Pancreas (tissue), 10 donors: ENCODE data around the gene SEC22C. TPM values are rescaled to one million over a fixed set of nuclear protein-coding genes. Genes with fewer than 3 reads are reported as not detected.
A peak's percentile ranks its signal among the peaks of the same experiment; 100 is the strongest.

Source experiments
- ATAC-seq, 4 donors: fragments of 200-7000 bp; cut with Tn5 transposase; one replicate each; pipeline versions ENCODE4 v1.8.0 to v1.9.1; 2020; ENCODE audit warnings: mild to moderate bottlenecking in 4 of 4, moderate library complexity in 4 of 4
- DNase-seq, 6 donors: peaks; one replicate each; pipeline ENCODE4 v3.0.0-alpha.2; 2020
- FAIRE-seq: peaks from 2 replicates; lab custom pipeline; 2012; peaks lifted over from hg19 to GRCh38; lab: Jason Lieb, UNC
- H3K27ac ChIP-seq, 4 donors: fragments of 200-600 bp; sonication (generic); 1 replicate in 3 of 4; 2 replicates in 1 of 4; pipeline versions ENCODE4 v1.5.0 to v1.8.0; 2020
- H3K27me3 ChIP-seq, 4 donors: fragments of 200-600 bp; one replicate each; pipeline ENCODE4 v1.8.0; 2021
- H3K36me3 ChIP-seq, 3 donors: fragments of 200-600 bp; sonication (generic) in 1 of 3; one replicate each; pipeline versions ENCODE4 v1.5.0 to v1.8.0; 2020 to 2021
- H3K4me1 ChIP-seq, 3 donors: fragments of 200-600 bp; one replicate each; pipeline ENCODE4 v1.8.0; 2021
- H3K4me3 ChIP-seq, 4 donors: fragments of 200-600 bp; sonication (generic) in 2 of 4; one replicate each; pipeline versions ENCODE4 v1.5.0 to v1.8.0; 2020 to 2021
- H3K9me3 ChIP-seq, 4 donors: fragments of 200-600 bp; one replicate each; pipeline ENCODE4 v1.8.0; 2021
- CTCF ChIP-seq, 4 donors: fragments of 200-600 bp; sonication (generic) in 3 of 4; IDR thresholded peaks; one replicate each; pipeline versions ENCODE4 v1.5.0 to v1.8.0; 2021; ENCODE audit warnings: antibody characterized with exemption in 4 of 4
- WGBS, 2 donors: extraction: QIAGEN DNeasy Blood & Tissue Kit; methylation state at CpG; one replicate each; pipeline ENCODE4 v1.1.7; 2013; 5-methylcytosine and 5-hydroxymethylcytosine counted together
- intact Hi-C, 3 donors: fragments of 100-400 bp; cut with DNase I; formaldehyde crosslinking; loops; one replicate each; pipeline versions ENCODE4 v1.11.1 to v1.14.2; 2022
- polyA plus RNA-seq, 2 donors: library from polyadenylated mRNA; stranded (reverse); fragments of 200-250 nt; gene quantifications; one replicate each; pipeline ENCODE4 v1.2.3, GENCODE V29; 2013
- total RNA-seq, 6 donors: library from RNA; stranded (reverse); fragmentation: NEBNext Ultra II Directional in 4 of 6; extraction: Animal tissue kit (Norgen Biotek cat#: 25700) in 4 of 6; gene quantifications; one replicate each; pipeline versions ENCODE4 v1.2.1 to v1.2.4, GENCODE V29; 2021 to 2023
- donor health status: healthy with polysubstance abuse.
- donor health status: DM: no; HTN: no; CAD: no; lungs with moderate emphysema.
- donor health status: DM: no; HTN: no; CAD: no.
- donor health status: control.
- donor health status: control.
- donor health status: Bipolar disorder and iron deficiency.
- donor health status: DM: yes; HTN: yes; CAD: no.
- donor health status: DM: no; HTN: no; CAD: no.
- donor health status: DM: no; HTN: no; CAD: no.
- donor health status: DM: yes; HTN: yes; CAD: no.

Gene SEC22C
- total and polyA plus RNA-seq, 8 donors = 12.0 to 26.1 (median 21.7) TPM

GRCh38 chr3:42520906-42521305 lies 60.9 kb downstream of the SEC22C start:
- no peak for TF ChIP-seq CTCF (IDR thresholded peaks at IDR 0.05)
- FAIRE-seq (no peak), ATAC-seq (no peak), DNase-seq (no peak)
- 89 to 94% methylated on average over 4 of the region's 4 CpGs for WGBS, 2 donors
- intact Hi-C loops = loop anchor here in 1 of 3 donors (10.0 kb wide), 1 partner anchor 266 kb away; no protein-coding TSS in a partner anchor
- H3K4me3 ChIP-seq = no peak overlapping the region
- no peak overlapping the region for H3K27ac ChIP-seq
- H3K4me1 ChIP-seq = no peaks in the 10 kb centered on the region
- no peaks in the 10 kb centered on the region for H3K36me3 ChIP-seq
- no peaks in the 10 kb centered on the region for H3K27me3 ChIP-seq
- no peaks in the 10 kb centered on the region for H3K9me3 ChIP-seq

- no peak for TF ChIP-seq CTCF (IDR thresholded peaks at IDR 0.05)
- H3K4me3 ChIP-seq = no peak overlapping the region
- no peaks in the 10 kb centered on the region for H3K4me1 ChIP-seq
- ATAC-seq = no peak
- no peak for FAIRE-seq
- no peaks in the 10 kb centered on the region for H3K36me3 ChIP-seq
- H3K9me3 ChIP-seq = no peaks in the 10 kb centered on the region
- H3K27ac ChIP-seq = no peak overlapping the region
- peak in 1 of 6 donors; percentile 4 for DNase-seq
- no peaks in the 10 kb centered on the region for H3K27me3 ChIP-seq
- intact Hi-C loops = loop anchor here in 1 of 3 donors (10.0 kb wide), 1 partner anchor 266 kb away; no protein-coding TSS in a partner anchor
- 79 to 82% methylated on average over 4 of the region's 4 CpGs for WGBS, 2 donors
Measured at GRCh38 chr3:42520336-42520735, 61.4 kb downstream of the SEC22C start.

- H3K36me3 ChIP-seq = no peaks in the 10 kb centered on the region
- FAIRE-seq (no peak), DNase-seq (no peak), ATAC-seq (no peak)
- TF ChIP-seq CTCF (IDR thresholded peaks at IDR 0.05) = no peak
- intact Hi-C loops = no loop called here
- no peak overlapping the region for H3K4me3 ChIP-seq
- H3K4me1 ChIP-seq = no peaks in the 10 kb centered on the region
- H3K27ac ChIP-seq = no peak overlapping the region
- no peaks in the 10 kb centered on the region for H3K9me3 ChIP-seq
- WGBS, 2 donors = 67 to 69% methylated on average over 2 of the region's 2 CpGs
- H3K27me3 ChIP-seq = no peaks in the 10 kb centered on the region
Measured at GRCh38 chr3:42519568-42519962, 62.2 kb downstream of the SEC22C start.

GRCh38 chr3:42518800-42519567 lies 62.8 kb downstream of the SEC22C start:
- H3K4me3 ChIP-seq = no peak overlapping the region
- no peaks in the 10 kb centered on the region for H3K36me3 ChIP-seq
- H3K27me3 ChIP-seq = no peaks in the 10 kb centered on the region
- H3K4me1 ChIP-seq = no peaks in the 10 kb centered on the region
- 73 to 79% methylated on average over 6 of the region's 6 CpGs for WGBS, 2 donors
- ATAC-seq (no peak), FAIRE-seq (no peak), DNase-seq (no peak)
- intact Hi-C loops = no loop called here
- no peaks in the 10 kb centered on the region for H3K9me3 ChIP-seq
- H3K27ac ChIP-seq = no peak overlapping the region
- no peak for TF ChIP-seq CTCF (IDR thresholded peaks at IDR 0.05)

- DNase-seq = peak in 1 of 6 donors; percentile 9
- intact Hi-C loops = no loop called here
Measured at GRCh38 chr3:42517117-42517516, 64.7 kb downstream of the SEC22C start.

More at GRCh38 chr3:42517117-42517516, 64.7 kb downstream of the SEC22C start:
- Histone ChIP-seq H3K27ac (no peak overlapping the region), H3K36me3 (no peaks in the 10 kb centered on the region), H3K9me3 (no peaks in the 10 kb centered on the region), H3K4me3 (no peak overlapping the region), H3K27me3 (no peaks in the 10 kb centered on the region), H3K4me1 (no peaks in the 10 kb centered on the region)
- 51 to 58% methylated on average over 4 of the region's 4 CpGs for WGBS, 2 donors
- no peak for FAIRE-seq
- TF ChIP-seq CTCF (IDR thresholded peaks at IDR 0.05) = no peak
- ATAC-seq = no peak
